Measurements from ENCODE around the gene UBL4A.

GRCh38 chrX:154465601-154466000 is 20.8 kb downstream of the UBL4A start:
- no peak for TF ChIP-seq CTCF (conservative IDR thresholded peaks at IDR 0.05 in 1 of 2, IDR thresholded peaks at IDR 0.05 in 1 of 2; ENCODE audit: extremely low read depth in 1 of 2, insufficient read depth in 1 of 2, low read depth in 1 of 2, low read length in 2 of 2)
- no peak for TF ChIP-seq EZH2 (IDR thresholded peaks at IDR 0.05; ENCODE audit: borderline replicate concordance, low read length)

All from mammary epithelial cell (primary cell).